OCI-LY7 (cell line): ENCODE results near the gene CYP2W1.

Experiments used
- CTCF ChIP-seq: fragments of 200-600 bp; sonication (generic); conservative IDR thresholded peaks from 2 replicates; pipeline ENCODE4 v1.5.1; 2014; ENCODE audit warnings: mild to moderate bottlenecking, antibody characterized with exemption, low read length, moderate library complexity, mixed read lengths
- EZH2phosphoT487 ChIP-seq: fragments of 200-600 bp; sonication (generic); IDR thresholded peaks from 2 replicates; pipeline ENCODE4 v1.6.1; 2018; ENCODE audit warnings: low read depth, borderline replicate concordance, mild to moderate bottlenecking, mixed run types, antibody characterized with exemption, low read length, moderate library complexity, mixed read lengths

DNA sequence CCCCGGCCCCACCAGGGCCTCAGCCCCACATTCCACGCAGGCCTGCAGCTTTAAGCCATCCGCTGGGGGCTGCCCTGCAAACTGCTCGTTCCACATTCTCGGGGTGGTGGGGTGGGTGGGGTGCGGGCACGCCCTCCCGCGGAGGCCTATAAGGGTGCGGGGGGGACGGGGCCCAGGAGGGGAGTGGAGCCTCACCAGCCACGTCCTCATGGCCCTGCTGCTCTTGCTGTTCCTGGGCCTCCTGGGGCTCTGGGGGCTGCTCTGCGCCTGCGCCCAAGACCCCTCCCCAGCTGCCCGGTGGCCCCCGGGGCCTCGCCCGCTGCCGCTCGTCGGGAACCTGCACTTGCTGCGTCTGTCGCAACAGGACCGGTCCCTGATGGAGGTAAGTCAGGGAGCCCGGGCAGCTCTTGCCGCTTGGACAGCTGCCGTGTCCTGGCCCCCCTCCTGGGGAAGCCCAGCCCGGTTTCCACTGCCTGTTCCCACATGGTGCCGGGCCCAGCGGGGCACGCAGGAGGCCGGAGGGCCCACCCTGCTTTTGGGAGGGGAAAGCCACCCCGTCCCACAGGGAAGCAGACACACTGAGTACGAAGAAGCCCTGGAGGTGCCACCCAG lies at the start of gene CYP2W1:
- TF ChIP-seq CTCF (no peak), EZH2phosphoT487 (no peak)
